ENCODE data around the gene WRAP73. TPM values are rescaled to one million over a fixed set of nuclear protein-coding genes. Genes with fewer than 3 reads are reported as not detected.

Gene WRAP73
- total and polyA plus RNA-seq, 9 of the 15 experiments (the other 6 are each of a cell fraction or from before 2014, with no cell fraction given) = 4.3 to 51.8 (median 30.1) TPM

DNA sequence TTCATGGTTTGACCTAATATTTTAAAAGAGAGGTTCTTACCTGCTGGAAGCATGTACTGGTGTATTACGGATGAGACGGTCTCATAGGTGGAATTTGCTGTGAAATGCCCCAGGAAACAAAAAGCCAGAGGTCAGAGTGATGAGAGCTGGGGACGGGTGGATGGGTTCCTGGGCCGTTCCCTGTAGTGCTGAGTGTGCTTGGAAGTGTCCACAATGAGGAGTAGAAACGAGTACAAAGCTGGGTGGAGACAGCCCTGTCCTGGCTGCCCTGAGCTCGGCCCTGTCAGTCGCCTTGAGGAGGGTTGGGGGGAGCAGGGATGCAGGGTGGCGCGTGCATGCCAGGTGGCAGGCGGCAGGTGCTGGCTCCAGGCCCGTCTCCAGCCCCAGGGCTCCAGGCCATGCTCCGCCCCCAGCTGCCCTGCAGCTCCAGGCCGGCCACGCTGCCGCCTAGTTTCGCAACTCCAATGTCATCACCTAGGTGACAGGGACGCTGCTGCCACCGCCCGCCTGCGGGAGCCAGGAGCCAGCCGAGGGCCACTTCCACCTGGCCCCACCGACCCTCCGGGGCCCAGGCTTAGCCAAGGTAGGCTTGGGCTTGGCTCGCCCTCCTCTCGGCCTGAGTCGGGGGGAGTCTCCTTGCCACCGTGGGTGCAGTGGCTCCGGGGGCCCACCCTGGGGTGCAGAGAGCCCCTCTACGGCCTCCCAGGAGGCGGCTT, 18.8 kb upstream of the WRAP73 start (continued):
- TF ChIP-seq, protein P1, sequence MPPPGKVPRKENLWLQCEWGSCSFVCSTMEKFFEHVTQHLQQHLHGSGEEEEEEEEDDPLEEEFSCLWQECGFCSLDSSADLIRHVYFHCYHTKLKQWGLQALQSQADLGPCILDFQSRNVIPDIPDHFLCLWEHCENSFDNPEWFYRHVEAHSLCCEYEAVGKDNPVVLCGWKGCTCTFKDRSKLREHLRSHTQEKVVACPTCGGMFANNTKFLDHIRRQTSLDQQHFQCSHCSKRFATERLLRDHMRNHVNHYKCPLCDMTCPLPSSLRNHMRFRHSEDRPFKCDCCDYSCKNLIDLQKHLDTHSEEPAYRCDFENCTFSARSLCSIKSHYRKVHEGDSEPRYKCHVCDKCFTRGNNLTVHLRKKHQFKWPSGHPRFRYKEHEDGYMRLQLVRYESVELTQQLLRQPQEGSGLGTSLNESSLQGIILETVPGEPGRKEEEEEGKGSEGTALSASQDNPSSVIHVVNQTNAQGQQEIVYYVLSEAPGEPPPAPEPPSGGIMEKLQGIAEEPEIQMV (tag; conservative IDR thresholded peaks at IDR 0.05; ENCODE audit: low read depth) = no peak
- no peak for TF ChIP-seq ZFP30 (CRISPR knock-in tag; IDR thresholded peaks at IDR 0.05; ENCODE audit: borderline replicate concordance)
- TF ChIP-seq MCM7 (IDR thresholded peaks at IDR 0.05) = no peak
- no peak for TF ChIP-seq ZFPM2 (CRISPR knock-in tag; IDR thresholded peaks at IDR 0.05)
- TF ChIP-seq NR4A1 (CRISPR knock-in tag; IDR thresholded peaks at IDR 0.05) = no peak
- no peak for TF ChIP-seq NR4A1 (tag; IDR thresholded peaks at IDR 0.05)
- TF ChIP-seq ATF7 (IDR thresholded peaks at IDR 0.05) = 0 out of 2 replicates have a peak, but pooled peaks have one; percentile 27
- TF ChIP-seq ZNF184 (CRISPR knock-in tag; IDR thresholded peaks at IDR 0.05) = no peak

- no peak for FAIRE-seq
- BruUV-seq (replicated peaks) = no TSS peak
Observed at GRCh38 chr1:3668148-3668547, 18.2 kb upstream of the WRAP73 start.

More at GRCh38 chr1:3668148-3668547, 18.2 kb upstream of the WRAP73 start:
- WGBS (ENCODE audit: insufficient coverage, low coverage, missing lambda C conversion rate) = 31% methylated on average over 8 of the region's 8 CpGs
- in situ Hi-C loops (cut with MboI) = no loop called here
- Histone ChIP-seq H3K4me3 (no peak overlapping the region), H3K27me3 (ENCODE audit: control insufficient read depth in 2 of 2, insufficient read depth in 2 of 2, low read length in 2 of 2) (peaks cover 32 to 66% of the 10 kb centered on the region in 2 experiments; a peak in 4 of 5 replicates), H3K9ac (ENCODE audit: insufficient read depth in 1 of 2, low read depth in 2 of 2, low read length in 2 of 2) (no peak overlapping the region), H3K27ac (ENCODE audit: extremely low read depth, low read depth, low read length) (no peak overlapping the region), H3K4me2 (ENCODE audit: insufficient read depth, low read length) (no peak overlapping the region), H3K79me2 (ENCODE audit: control insufficient read depth, insufficient read depth, low read length) (no peaks in the 10 kb centered on the region), H3K9me3 (replicated peaks; ENCODE audit: control insufficient read depth, insufficient read depth, low read depth, low read length) (no peaks in the 10 kb centered on the region), H3K4me1 (replicated peaks in 1 of 2; ENCODE audit: control insufficient read depth in 2 of 2, insufficient read depth in 2 of 2, low read length in 2 of 2) (peaks cover 3 to 48% of the 10 kb centered on the region in 2 experiments; a peak in 3 of 5 replicates), H2AFZ (ENCODE audit: low read depth, low read length) (no peak overlapping the region), H3K9me1 (ENCODE audit: control insufficient read depth, insufficient read depth, low read length) (no peaks in the 10 kb centered on the region), H3K36me3 (ENCODE audit: control insufficient read depth, insufficient read depth, low read length) (no peaks in the 10 kb centered on the region), H4K20me1 (replicated peaks; ENCODE audit: control insufficient read depth, insufficient read depth, low read length) (peaks cover 39% of the 10 kb centered on the region)
- ATAC-seq (no peak), DNase-seq (ENCODE audit: extremely low read depth in 1 of 4, low spot score in 3 of 4) (no peak)
- TF ChIP-seq POLR2AphosphoS5 (IDR thresholded peaks at IDR 0.05; ENCODE audit: control insufficient read depth, insufficient read depth, low read depth, low read length) = no peak
- no peak for TF ChIP-seq MEIS2 (IDR thresholded peaks at IDR 0.05; ENCODE audit: partially characterized antibody)
- no peak for TF ChIP-seq ZNF395 (CRISPR knock-in tag; IDR thresholded peaks at IDR 0.05)
- TF ChIP-seq MTA1 (IDR thresholded peaks at IDR 0.05; ENCODE audit: borderline replicate concordance) = no peak
- TF ChIP-seq NBN (IDR thresholded peaks at IDR 0.05; ENCODE audit: low read depth) = no peak
- TF ChIP-seq TAF1 (IDR thresholded peaks at IDR 0.05; ENCODE audit: control insufficient read depth, extremely low read depth, insufficient read depth, low read length, severe bottlenecking) = no peak
- TF ChIP-seq GTF2A2 (tag; IDR thresholded peaks at IDR 0.05) = no peak
- no peak for TF ChIP-seq CBX2 (IDR thresholded peaks at IDR 0.05; ENCODE audit: insufficient read depth, low read length, poor library complexity, severe bottlenecking)
- no peak for TF ChIP-seq ZNF436 (CRISPR knock-in tag; IDR thresholded peaks at IDR 0.05)
- TF ChIP-seq SMC3 (conservative IDR thresholded peaks at IDR 0.05; ENCODE audit: insufficient read depth, low read depth, low read length) = no peak
- TF ChIP-seq ZNF41 (CRISPR knock-in tag; conservative IDR thresholded peaks at IDR 0.05) = no peak
- TF ChIP-seq GATA2 (CRISPR knock-in tag; IDR thresholded peaks at IDR 0.05) = no peak
- POLR2A ChIA-PET = interaction anchor here (0.7 to 1.2 kb wide), 3 partner anchors 13 to 425 kb away, joined by 3 to 5 read pairs (median 4); no protein-coding TSS in a partner anchor
- CTCF ChIA-PET (ENCODE audit: low intra/inter-chr PET ratio) = no interaction called here
- intact Hi-C loops (cut with micrococcal nuclease) = no loop called here
